ENCODE data around the gene RPGRIP1L. TPM values are rescaled to one million over a fixed set of nuclear protein-coding genes. Genes with fewer than 3 reads are reported as not detected.

Gene RPGRIP1L
- total and polyA plus RNA-seq, 2 donors (not counting 1 experiment from before 2014, with no cell fraction given) = 1.0 to 7.1 TPM

DNA sequence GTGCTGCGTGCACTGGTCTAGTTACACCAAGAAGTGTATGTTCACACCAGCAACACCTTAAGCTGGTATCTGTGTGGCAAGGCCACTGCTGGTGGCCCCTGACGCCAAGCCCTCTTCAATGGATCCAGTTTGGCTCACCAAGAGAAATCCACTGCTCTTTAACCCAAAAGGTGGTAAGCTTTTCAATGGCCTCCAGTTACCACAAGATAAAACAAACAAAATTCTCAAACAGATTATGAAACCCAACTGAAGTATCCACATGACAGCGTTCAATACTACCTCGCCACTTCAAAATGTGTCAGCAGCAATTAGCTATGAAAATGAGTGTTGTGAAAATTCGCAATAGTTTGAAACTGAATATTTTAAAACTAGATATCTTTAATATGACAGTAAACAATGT lies 104.1 kb downstream of the RPGRIP1L start:
- Histone ChIP-seq H3K4me3 (ENCODE audit: control extremely low read depth in 1 of 5, extremely low read depth in 1 of 5, insufficient read depth in 1 of 5, low read depth in 2 of 5, low read length in 4 of 5) (no peak overlapping the region), H3K79me2 (ENCODE audit: control insufficient read depth, insufficient read depth, low read length) (no peaks in the 10 kb centered on the region), H3K9me3 (ENCODE audit: control extremely low read depth in 1 of 3, control insufficient read depth in 2 of 3, insufficient read depth in 1 of 3, low read length in 2 of 3) (no peaks in the 10 kb centered on the region), H3K4me2 (replicated peaks; ENCODE audit: low read depth, low read length, poor library complexity, severe bottlenecking) (no peak overlapping the region), H3K4me1 (ENCODE audit: control insufficient read depth in 2 of 2, insufficient read depth in 2 of 2, low read length in 2 of 2) (no peaks in the 10 kb centered on the region), H4K20me1 (ENCODE audit: control insufficient read depth, insufficient read depth, low read length, poor library complexity, severe bottlenecking) (no peaks in the 10 kb centered on the region), H3K36me3 (replicated peaks in 1 of 2; ENCODE audit: control extremely low read depth in 1 of 2, control insufficient read depth in 1 of 2, extremely low read depth in 1 of 2, insufficient read depth in 2 of 2, low read length in 1 of 2) (no peaks in the 10 kb centered on the region), H2AFZ (ENCODE audit: insufficient read depth, low read depth, low read length, poor library complexity, severe bottlenecking) (no peak overlapping the region), H3K9ac (ENCODE audit: low read length) (no peak overlapping the region), H3K27me3 (replicated peaks in 1 of 4; ENCODE audit: control extremely low read depth in 1 of 4, control insufficient read depth in 3 of 4, insufficient read depth in 4 of 4, low read length in 3 of 4) (no peaks in the 10 kb centered on the region), H3K27ac (ENCODE audit: low read length in 2 of 2) (no peak overlapping the region)
- Mint-ChIP-seq H3K4me1 (no peaks in the 10 kb centered on the region), H3K4me3 (no peak overlapping the region), H3K27me3 (no peaks in the 10 kb centered on the region), H3K27ac (no peak overlapping the region), H3K9me3 (ENCODE audit: insufficient read depth) (peaks cover 9% of the 10 kb centered on the region)
- TF ChIP-seq EZH2 (IDR thresholded peaks at IDR 0.05; ENCODE audit: borderline replicate concordance, insufficient read depth, low read depth, low read length, poor library complexity, severe bottlenecking) = no peak
- TF ChIP-seq, protein P1, sequence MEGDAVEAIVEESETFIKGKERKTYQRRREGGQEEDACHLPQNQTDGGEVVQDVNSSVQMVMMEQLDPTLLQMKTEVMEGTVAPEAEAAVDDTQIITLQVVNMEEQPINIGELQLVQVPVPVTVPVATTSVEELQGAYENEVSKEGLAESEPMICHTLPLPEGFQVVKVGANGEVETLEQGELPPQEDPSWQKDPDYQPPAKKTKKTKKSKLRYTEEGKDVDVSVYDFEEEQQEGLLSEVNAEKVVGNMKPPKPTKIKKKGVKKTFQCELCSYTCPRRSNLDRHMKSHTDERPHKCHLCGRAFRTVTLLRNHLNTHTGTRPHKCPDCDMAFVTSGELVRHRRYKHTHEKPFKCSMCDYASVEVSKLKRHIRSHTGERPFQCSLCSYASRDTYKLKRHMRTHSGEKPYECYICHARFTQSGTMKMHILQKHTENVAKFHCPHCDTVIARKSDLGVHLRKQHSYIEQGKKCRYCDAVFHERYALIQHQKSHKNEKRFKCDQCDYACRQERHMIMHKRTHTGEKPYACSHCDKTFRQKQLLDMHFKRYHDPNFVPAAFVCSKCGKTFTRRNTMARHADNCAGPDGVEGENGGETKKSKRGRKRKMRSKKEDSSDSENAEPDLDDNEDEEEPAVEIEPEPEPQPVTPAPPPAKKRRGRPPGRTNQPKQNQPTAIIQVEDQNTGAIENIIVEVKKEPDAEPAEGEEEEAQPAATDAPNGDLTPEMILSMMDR (IDR thresholded peaks at IDR 0.05) = no peak
- 95% methylated on average over 2 of the region's 5 CpGs for WGBS (ENCODE audit: insufficient coverage)
- intact Hi-C loops (cut with micrococcal nuclease) = no loop called here
- DNase-seq (no peak), ATAC-seq (ENCODE audit: low read depth) (no peak)
- ChIA-PET CTCF (no interaction called here), POLR2A (no interaction called here)

DNA sequence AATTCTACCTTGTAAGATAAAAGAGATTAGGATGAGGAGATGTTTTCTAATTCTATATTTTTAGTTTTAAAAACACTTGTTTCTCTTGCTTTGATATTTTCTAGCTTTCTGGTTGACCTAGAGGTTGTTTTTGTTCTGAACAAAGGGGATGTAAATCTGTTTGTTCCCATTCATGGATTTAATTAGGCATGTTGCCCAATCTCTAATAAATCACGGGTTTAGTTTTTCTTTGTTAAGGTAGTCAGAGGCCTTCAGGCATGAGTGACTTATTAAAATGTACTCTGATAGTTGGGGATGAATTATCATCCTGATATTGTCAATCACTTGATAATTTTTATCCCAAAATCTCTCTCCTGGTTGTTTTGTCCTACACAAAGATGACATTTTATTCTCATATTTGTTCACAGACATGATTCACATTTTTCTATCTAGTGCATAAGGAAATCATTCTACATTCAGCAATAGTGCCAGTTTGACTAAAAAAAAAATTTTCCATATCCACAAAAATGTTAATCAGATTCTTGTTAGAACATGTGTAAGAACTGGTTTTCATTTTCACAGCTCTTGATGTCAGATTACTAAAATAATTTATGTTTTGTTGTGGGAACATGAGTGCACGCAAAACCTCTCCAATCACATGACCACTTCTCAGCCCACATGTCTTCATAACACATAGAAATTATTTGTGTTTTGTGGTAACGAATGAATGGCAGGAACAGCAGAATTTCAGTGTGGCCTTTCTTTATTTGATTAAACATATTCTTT lies 105.0 kb downstream of the RPGRIP1L start:
- peaks cover 9% of the 10 kb centered on the region for H3K9me3 Mint-ChIP-seq (ENCODE audit: insufficient read depth)
- Histone ChIP-seq H4K20me1 (ENCODE audit: control insufficient read depth, insufficient read depth, low read length, poor library complexity, severe bottlenecking) (no peaks in the 10 kb centered on the region), H3K4me2 (replicated peaks; ENCODE audit: low read depth, low read length, poor library complexity, severe bottlenecking) (no peak overlapping the region), H3K27me3 (replicated peaks in 1 of 4; ENCODE audit: control extremely low read depth in 1 of 4, control insufficient read depth in 3 of 4, insufficient read depth in 4 of 4, low read length in 3 of 4) (no peaks in the 10 kb centered on the region), H3K4me3 (ENCODE audit: control extremely low read depth in 1 of 5, extremely low read depth in 1 of 5, insufficient read depth in 1 of 5, low read depth in 2 of 5, low read length in 4 of 5) (no peak overlapping the region), H2AFZ (ENCODE audit: insufficient read depth, low read depth, low read length, poor library complexity, severe bottlenecking) (no peak overlapping the region), H3K4me1 (ENCODE audit: control insufficient read depth in 2 of 2, insufficient read depth in 2 of 2, low read length in 2 of 2) (no peaks in the 10 kb centered on the region), H3K79me2 (ENCODE audit: control insufficient read depth, insufficient read depth, low read length) (no peaks in the 10 kb centered on the region), H3K27ac (ENCODE audit: low read length in 2 of 2) (no peak overlapping the region), H3K36me3 (replicated peaks in 1 of 2; ENCODE audit: control extremely low read depth in 1 of 2, control insufficient read depth in 1 of 2, extremely low read depth in 1 of 2, insufficient read depth in 2 of 2, low read length in 1 of 2) (no peaks in the 10 kb centered on the region), H3K9me3 (ENCODE audit: control extremely low read depth in 1 of 3, control insufficient read depth in 2 of 3, insufficient read depth in 1 of 3, low read length in 2 of 3) (no peaks in the 10 kb centered on the region), H3K9ac (ENCODE audit: low read length) (no peak overlapping the region)
- WGBS (ENCODE audit: insufficient coverage) = no CpG with 5 or more reads among the region's 3 CpGs
- H3K27me3 Mint-ChIP-seq = no peaks in the 10 kb centered on the region
- ATAC-seq (ENCODE audit: low read depth) (no peak), DNase-seq (no peak)
- H3K4me3 Mint-ChIP-seq = no peak overlapping the region
- no peaks in the 10 kb centered on the region for H3K4me1 Mint-ChIP-seq
- TF ChIP-seq, protein P1 (IDR thresholded peaks at IDR 0.05) = no peak
- TF ChIP-seq EZH2 (IDR thresholded peaks at IDR 0.05; ENCODE audit: borderline replicate concordance, insufficient read depth, low read depth, low read length, poor library complexity, severe bottlenecking) = no peak
- POLR2A ChIA-PET = no interaction called here
- CTCF ChIA-PET = no interaction called here
- H3K27ac Mint-ChIP-seq = no peak overlapping the region
- intact Hi-C loops (cut with micrococcal nuclease) = no loop called here
